ENCODE measurements around the gene AMPD2.

Gene AMPD2

GRCh38 chr1:109619576-109620400 lies at the start of gene AMPD2, which contains the start of gene GNAT2:
AMPD2 (plus strand) TSS chr1:109619837; CDS start chr1:109621176, 1,339 bp downstream.
GNAT2 (minus strand) TSS chr1:109619616; CDS start chr1:109612870, 6,746 bp downstream.
- DNase-seq (ENCODE audit: low read depth) = peak; percentile 68

- DNase-seq (ENCODE audit: low read depth) = no peak
These were observed 49.2 kb upstream of the AMPD2 start for GRCh38 chr1:109570414-109570813.

DNA sequence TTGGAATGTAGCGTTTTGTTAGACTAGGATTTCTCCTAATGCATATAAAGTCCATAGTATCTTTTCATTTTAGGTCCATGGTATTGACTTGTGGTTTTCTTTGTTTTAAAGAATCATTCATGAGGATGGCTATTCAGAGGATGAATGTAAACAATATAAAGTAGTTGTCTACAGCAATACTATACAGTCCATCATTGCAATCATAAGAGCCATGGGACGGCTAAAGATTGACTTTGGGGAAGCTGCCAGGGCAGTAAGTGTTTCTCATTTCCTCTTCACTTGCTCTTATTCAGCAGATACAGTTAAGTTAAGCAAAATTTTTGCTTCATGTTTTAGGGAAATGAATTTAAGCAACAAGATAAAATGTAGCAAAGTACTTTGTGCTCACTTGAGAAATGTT lies 45.9 kb upstream of the AMPD2 start:
- DNase-seq (ENCODE audit: low read depth) = no peak

DNA sequence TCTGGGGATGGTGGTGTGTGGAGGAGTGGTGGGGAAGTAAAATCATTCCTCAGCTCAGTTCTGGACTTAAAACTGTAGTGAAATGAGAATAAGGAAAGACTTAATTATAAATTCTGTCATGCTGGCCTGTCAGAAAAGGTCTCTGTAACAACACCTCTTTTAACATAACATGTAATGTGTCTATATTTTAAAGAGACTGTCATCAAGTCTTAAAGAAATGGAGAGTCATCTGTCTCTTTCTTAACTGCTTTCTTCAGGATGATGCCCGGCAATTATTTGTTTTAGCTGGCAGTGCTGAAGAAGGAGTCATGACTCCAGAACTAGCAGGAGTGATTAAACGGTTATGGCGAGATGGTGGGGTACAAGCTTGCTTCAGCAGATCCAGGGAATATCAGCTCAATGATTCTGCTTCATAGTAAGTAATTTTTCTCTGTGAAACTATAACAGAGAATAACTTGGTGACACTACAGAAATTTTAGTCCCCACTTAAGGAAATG lies 40.6 kb upstream of the AMPD2 start:
- DNase-seq (ENCODE audit: low read depth) = no peak

DNA sequence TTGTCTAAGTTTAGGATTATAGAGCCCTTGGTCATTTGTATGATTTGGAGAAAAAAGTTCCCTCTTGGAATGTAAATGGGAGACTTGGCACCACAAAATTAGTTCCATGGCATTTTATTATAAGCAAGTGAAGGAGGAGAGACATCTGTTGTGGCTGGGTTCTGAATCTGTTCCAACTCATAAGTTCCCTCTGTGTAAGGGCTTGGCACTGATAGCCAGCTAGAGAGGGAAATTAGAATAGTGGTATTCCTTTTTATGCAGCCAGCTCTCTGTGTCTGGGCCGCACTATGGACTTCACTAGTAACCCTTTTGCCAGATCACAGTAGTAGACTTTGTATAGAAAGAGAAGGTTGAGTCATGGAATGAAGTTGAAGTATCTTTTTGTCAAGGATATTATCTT lies 40.1 kb upstream of the AMPD2 start:
- no peak for DNase-seq (ENCODE audit: low read depth)

DNA sequence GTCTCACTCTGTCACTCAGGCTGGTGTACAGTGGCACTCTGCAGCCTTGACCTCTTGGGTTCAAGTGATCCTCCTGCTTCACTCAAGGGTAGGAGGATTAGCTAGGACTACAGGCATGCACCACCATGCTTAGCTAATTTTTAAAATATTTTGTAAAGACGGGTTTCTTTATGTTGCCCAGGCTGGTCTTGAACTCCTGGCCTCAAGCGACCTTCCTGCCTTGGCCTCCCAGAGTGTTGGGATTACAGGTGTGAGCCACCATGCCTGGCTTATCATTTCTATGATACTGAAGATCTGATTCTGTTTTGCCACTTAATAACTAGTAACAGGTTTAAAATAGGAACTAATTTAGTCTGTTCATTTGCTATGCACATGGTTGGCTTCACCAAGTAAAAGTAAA lies 37.6 kb upstream of the AMPD2 start:
- DNase-seq (ENCODE audit: low read depth) = no peak

DNA sequence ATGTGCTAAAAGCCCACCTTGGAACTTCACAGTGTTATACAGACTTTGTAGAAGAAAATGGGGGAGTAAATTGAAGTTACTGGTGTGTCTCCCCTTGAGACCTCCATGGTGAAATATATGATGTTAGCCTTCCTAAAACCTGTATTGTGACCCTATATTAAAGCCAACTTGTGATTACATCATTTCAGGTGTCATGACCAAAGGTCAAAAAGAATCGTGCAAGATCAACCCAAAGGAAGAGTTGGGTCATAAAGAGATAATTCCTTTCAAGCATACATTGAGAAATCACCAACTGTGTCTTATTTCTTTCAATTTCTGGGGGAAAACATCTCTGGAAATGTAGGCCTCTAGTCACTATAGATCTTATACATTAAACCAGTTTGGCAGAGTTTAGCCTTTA lies 34.9 kb upstream of the AMPD2 start:
- DNase-seq (ENCODE audit: low read depth) = no peak

GRCh38 chr1:109586055-109586454 lies 33.6 kb upstream of the AMPD2 start:
- no peak for DNase-seq (ENCODE audit: low read depth)

DNA sequence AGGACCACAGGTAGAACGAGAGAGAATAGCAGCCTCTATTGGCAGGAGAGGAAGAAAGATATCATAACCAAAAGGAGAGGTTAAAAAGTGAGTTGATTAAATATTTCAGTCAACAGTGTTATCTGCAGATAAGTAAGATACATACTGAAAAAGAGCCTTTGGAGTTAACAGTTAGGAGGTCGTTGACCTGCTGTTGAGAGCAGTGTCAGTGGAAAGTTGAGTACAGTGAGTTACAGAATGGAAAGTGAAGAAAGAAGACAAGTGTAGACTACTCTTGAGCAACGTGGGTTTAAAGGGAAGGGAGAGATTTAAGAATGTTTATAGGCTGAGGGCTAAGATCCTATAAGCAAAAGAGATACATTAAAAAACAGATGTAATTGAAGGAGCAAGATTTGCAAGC lies 30.5 kb upstream of the AMPD2 start:
- DNase-seq (ENCODE audit: low read depth) = no peak

GRCh38 chr1:109589679-109590078 lies 30.0 kb upstream of the AMPD2 start:
- DNase-seq (ENCODE audit: low read depth) = no peak

DNA sequence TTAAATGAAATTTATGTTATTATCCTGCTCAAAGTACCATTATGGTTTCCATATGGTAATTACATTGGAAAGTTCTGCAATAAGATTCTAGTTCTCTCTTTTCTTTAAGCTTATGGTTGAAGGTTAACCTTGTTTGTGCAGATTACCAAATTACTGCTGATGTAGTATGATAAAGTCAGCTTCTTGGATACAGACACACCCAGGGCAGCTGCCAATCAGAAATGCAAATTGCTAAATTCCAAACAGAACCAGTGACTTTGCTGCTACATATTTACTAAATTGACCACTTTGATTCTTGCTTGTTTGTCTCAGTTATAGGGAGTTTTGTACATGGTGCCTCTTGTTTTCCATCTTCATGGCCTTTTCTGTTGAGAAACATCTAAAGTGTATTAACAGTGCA lies 26.7 kb upstream of the AMPD2 start:
- no peak for DNase-seq (ENCODE audit: low read depth)

DNA sequence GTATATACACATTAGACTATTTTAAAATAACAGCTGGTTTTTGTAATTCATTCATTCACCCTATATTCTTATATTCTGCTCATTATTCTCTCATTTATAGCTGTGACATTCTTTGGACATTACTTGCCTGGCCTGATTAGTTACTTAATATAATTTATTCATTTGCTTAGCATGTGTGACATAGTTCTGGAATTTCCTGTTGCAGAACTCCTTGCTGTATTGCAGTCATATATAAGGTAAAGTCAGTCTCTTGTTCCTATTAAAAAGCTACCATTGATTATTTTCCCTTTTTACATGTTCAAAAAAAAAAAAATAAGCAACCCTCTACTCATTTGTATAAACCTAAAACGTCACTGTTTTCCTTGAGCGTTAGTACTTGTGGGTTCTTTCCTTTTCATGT lies 24.1 kb upstream of the AMPD2 start:
- DNase-seq (ENCODE audit: low read depth) = no peak

- no peak for DNase-seq (ENCODE audit: low read depth)
These were observed 21.5 kb upstream of the AMPD2 start for GRCh38 chr1:109598156-109598555.

DNA sequence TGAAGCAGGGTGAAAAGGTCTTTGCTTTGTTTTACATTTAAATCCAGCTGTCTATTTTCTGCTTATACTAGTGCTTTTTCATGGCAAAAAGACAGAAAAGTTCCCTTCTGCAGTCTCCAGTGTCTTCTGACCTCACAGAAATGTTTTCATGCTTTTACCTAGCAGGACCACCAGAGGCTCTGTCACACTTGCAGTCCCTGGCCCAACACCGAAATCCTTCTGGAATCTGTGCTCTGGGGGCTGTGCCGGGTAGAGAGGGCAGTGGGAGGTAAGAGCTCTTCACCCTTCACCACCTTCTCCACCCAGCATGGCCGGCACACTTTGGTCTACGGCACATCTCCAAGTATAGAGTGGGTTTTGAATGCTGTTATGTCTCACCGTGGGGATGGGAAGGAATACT lies 21.0 kb upstream of the AMPD2 start:
- DNase-seq (ENCODE audit: low read depth) = no peak

DNA sequence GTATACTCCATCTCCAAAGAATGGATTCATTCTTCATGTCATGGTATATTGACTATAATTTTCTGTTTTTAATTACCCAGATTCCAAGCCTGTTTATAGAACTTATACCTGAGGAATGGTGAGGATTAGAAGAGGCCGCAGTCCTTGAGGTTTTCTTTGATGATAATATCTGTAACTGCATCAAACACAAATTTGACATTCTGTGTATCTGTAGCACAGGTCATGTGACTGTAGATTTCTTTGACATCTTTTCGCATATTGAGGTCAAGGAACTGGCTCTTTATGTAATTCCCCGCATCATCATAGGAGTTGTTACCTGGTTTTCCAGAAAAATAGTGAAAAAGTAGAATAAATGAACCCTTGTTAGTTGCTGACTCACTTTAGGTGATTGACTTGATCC lies 16.4 kb upstream of the AMPD2 start:
- DNase-seq (ENCODE audit: low read depth) = no peak

DNA sequence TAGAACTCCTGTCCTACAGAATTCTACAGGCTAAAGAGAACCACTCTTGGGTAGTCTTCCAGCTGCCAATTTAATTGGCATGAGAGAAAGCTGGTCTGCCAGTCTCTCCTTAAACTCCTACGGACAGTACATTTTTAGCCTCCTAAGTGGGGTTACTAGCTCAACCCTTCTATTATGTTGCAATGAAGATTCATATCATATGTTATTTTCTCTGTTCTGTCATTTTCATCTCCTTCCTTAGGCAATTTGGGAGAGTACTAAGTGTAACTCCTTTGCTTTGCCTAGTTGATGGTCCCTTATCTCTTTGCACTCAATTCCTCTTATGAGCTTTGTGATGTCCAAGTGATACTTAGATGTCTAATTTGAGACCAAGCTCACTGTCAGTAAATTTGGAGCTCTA lies 14.3 kb upstream of the AMPD2 start:
- DNase-seq (ENCODE audit: low read depth) = no peak

GRCh38 chr1:109609881-109610280 lies 9.8 kb upstream of the AMPD2 start:
- no peak for DNase-seq (ENCODE audit: low read depth)

GRCh38 chr1:109610609-109611307 lies 8.9 kb upstream of the AMPD2 start:
- DNase-seq (ENCODE audit: low read depth) = no peak

DNA sequence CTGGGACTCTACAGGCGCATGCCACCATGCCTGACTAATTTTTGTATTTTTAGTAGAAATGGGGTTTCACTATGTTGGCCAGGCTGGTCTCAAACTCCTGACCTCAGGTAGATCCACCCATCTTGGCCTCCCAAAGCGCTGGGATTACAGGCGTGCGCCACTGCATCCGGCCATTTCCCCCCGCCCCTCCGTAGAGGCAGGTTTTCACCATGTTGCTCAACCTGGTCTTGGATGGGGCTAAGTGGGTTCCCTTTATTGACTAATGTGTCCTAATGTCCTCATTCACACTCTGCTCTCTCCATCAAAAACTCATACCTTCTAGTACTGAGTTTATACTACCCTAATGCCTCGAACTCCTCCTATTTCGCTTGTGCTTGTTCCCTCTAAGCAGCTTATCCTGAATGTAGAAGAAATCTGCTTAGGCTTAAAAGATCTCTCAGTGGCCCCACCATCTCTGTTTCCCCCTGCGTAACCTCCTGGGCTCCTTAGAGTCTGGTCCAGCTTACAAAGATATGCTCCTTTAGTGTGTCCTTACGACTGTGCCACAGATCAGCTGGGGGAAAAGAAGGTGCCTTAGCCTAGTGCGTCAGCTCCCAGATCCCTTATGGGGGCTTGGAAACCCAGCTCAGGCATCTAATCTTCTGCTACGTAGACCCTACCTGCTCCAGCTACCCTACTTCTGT lies 8.2 kb upstream of the AMPD2 start:
- DNase-seq (ENCODE audit: low read depth) = no peak

DNA sequence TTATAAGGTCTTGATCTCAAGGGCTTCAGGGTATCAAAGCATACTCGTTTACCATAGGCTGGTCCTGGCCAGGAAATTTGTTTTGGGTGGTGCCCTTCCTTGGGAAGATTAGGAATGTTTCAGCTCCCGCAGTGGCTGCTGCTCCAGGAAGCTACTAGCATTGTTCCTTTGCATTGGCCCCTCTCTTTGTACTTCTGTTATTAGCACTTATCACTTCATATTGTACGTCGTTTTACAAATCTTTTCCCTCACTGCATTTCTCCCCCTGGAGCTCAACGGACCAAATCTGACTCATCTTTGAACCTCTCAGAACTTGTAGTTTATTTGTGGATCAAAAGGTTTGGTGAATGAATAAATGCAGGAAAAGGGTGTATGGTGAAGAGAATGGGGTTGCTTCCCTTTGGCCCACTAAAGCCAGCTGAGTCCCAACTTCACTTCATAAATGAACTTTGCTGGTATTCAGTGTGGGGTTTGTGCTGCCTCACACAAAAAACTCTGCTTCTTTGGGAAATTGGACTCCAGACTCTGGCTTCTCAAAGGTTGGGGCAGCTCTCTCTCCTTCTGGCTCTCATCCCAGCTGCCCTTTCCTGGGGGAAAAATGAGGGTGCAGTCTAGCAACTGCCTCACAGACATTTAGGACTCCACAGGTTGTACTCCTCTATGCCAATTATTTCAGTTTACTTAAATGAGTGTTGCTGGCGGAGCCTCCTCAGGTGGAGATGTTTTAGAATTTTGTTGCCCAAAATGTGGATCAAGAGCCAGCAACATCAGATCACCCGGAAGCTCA lies 6.1 kb upstream of the AMPD2 start:
- DNase-seq (ENCODE audit: low read depth) = no peak

DNA sequence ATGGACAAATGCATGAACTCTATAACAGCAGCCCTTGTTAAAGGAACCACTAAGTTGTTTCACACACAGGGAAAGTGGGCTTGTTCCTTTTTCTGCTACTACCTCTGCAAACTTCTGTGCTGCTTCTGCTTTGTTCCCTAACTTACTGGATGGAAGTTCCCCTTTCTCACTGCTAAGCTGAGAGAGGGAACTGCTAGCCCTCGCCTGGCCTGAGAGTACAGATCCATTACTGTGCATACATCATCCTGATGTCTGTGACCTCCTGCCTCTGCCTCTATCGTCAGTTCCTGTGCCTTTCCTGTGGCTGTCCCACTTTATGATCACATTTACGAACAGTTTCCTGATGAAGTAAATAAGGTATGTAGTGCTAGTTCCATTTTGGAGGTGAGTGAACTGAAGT lies 3.8 kb upstream of the AMPD2 start:
- no peak for DNase-seq (ENCODE audit: low read depth)

GRCh38 chr1:109616391-109616790 lies 3.2 kb upstream of the AMPD2 start:
- no peak for DNase-seq (ENCODE audit: low read depth)

All from fibroblast of the conjunctiva (primary cell).